K562 (cell line): Measurements from ENCODE around the gene DNAH8. TPM values are rescaled to one million over a fixed set of nuclear protein-coding genes. Genes with fewer than 3 reads are reported as not detected.

ENCODE experiments used
- BACH1 ChIP-seq: fragments of 200-800 bp; sonication (Bioruptor generic); IDR thresholded peaks from 2 replicates; pipeline ENCODE4 v1.6.1; 2016; ENCODE audit warnings: missing genetic modification characterization, missing compliant biosample characterization
- FOXJ3 ChIP-seq: sonication (generic); formaldehyde crosslinking; IDR thresholded peaks from 2 replicates; pipeline ENCODE4 v1.4.0; 2020; ENCODE audit warnings: mild to moderate bottlenecking, missing genetic modification reagents
- POLR2H ChIP-seq: IDR thresholded peaks from 2 replicates; pipeline ENCODE4 v1.6.1; 2016; ENCODE audit warnings: missing genetic modification characterization, low read depth, mild to moderate bottlenecking, control low read depth, missing compliant biosample characterization, moderate library complexity
- RBM14 ChIP-seq: fragments of 200-400 bp; formaldehyde crosslinking; IDR thresholded peaks from 2 replicates; pipeline ENCODE4 v1.6.1; 2018; ENCODE audit warnings: low read depth, mild to moderate bottlenecking, low read length, moderate library complexity, borderline replicate concordance; ENCODE audit not compliant: insufficient read depth
- RFX5 ChIP-seq: IDR thresholded peaks from 2 replicates; pipeline ENCODE4 v1.6.1; 2011; ENCODE audit warnings: low read depth, mild to moderate bottlenecking, improper control_type of control experiment, low read length
- SRSF3 ChIP-seq: fragments of 200-400 bp; formaldehyde crosslinking; IDR thresholded peaks from 2 replicates; pipeline ENCODE4 v1.6.1; 2016; ENCODE audit warnings: mild to moderate bottlenecking, low read length, moderate library complexity; ENCODE audit not compliant: insufficient read depth
- TAF1 ChIP-seq: IDR thresholded peaks from 2 replicates; pipeline ENCODE4 v1.6.1; 2011; ENCODE audit warnings: mild to moderate bottlenecking, low read length, moderate library complexity; ENCODE audit not compliant: insufficient read depth, control insufficient read depth, severe bottlenecking; ENCODE audit errors: extremely low read depth
- TEAD4 ChIP-seq, 2 experiments: sonication (generic) in 1 of 2; formaldehyde crosslinking in 1 of 2; IDR thresholded peaks; 2 replicates each; pipeline versions ENCODE4 v1.6.1 to v1.8.0; 2012 to 2022; ENCODE audit warnings: borderline replicate concordance in 1 of 2, inconsistent platforms in 1 of 2, low read length in 1 of 2, mild to moderate bottlenecking in 1 of 2, missing genetic modification reagents in 1 of 2
- USF1 ChIP-seq: sonication (generic); formaldehyde crosslinking; IDR thresholded peaks from 2 replicates; pipeline ENCODE4 v1.9.0; 2022; ENCODE audit warnings: mild to moderate bottlenecking, missing genetic modification reagents
- ZNF146 ChIP-seq: IDR thresholded peaks from one replicate; pipeline ENCODE4 v1.6.1; 2018; ENCODE audit warnings: missing compliant biosample characterization; ENCODE audit not compliant: unreplicated experiment
- polyA plus RNA-seq, 8 experiments: library from polyadenylated mRNA; depleted of rRNA in 4 of 8; stranded (reverse) in 5 of 8; unstranded in 3 of 8; fragments of >200 nt; fragmentation: Nextera tagmentation in 2 of 8; fragmentation: Illumina TruSeq in 1 of 8; extraction: Ambion mirVana in 2 of 8; extraction: Trizol in 1 of 8; gene quantifications; 2 replicates each; pipeline versions ENCODE4 v1.2.1 to v1.2.3, GENCODE V29; 2011 to 2014; ENCODE audit warnings: inconsistent platforms in 1 of 8, missing spikeins in 1 of 8
- total RNA-seq, 7 experiments: library from RNA; depleted of rRNA in 6 of 7; stranded (reverse); fragments of >200 nt in 6 of 7; fragmentation: Illumina TruSeq in 2 of 7; extraction: Trizol in 2 of 7; gene quantifications; 2 replicates each; pipeline versions ENCODE4 v1.2.1 to v1.2.3, GENCODE V29; 2011 to 2021; ENCODE audit warnings: low replicate concordance in 1 of 7
- TF ChIP-seq, protein P1 (sequence below): sonication (generic); formaldehyde crosslinking; IDR thresholded peaks from 2 replicates; pipeline ENCODE4 v1.5.0; 2020; ENCODE audit warnings: missing genetic modification reagents

Gene DNAH8
- total and polyA plus RNA-seq, 9 of the 15 experiments (the other 6 are each of a cell fraction or from before 2014, with no cell fraction given), result 1.2 to 4.2 (median 2.9) TPM

DNA sequence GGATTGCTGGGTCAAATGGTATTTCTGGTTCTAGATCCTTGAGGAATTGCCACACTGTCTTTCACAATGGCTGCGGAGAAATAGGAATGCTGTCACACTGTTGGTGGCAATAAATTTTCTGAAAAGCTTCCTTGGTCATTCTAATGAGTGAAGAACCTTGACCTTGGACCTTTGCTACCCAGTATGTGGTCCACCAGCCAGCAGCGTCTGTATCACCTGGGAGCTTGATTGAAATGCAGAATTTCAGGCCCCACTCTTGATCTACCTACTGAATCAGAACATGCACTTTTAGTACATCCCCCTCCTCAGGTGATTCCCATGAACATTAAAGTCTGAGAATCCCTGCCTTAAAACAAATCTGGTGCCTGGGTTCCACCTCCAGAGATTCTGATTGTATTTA lies 305.9 kb downstream of the DNAH8 start (continued):
- TF ChIP-seq SRSF3, result no peak
- no peak for TF ChIP-seq BACH1 (tag)
- TF ChIP-seq ZNF146, result no peak
- no peak for TF ChIP-seq TEAD4 (IDR thresholded peaks at IDR 0.05; ENCODE audit: low read length)
- TF ChIP-seq TEAD4 (CRISPR knock-in tag; IDR thresholded peaks at IDR 0.05; ENCODE audit: borderline replicate concordance), result no peak
- TF ChIP-seq FOXJ3, result no peak
- TF ChIP-seq RBM14, result no peak
- TF ChIP-seq, protein P1, sequence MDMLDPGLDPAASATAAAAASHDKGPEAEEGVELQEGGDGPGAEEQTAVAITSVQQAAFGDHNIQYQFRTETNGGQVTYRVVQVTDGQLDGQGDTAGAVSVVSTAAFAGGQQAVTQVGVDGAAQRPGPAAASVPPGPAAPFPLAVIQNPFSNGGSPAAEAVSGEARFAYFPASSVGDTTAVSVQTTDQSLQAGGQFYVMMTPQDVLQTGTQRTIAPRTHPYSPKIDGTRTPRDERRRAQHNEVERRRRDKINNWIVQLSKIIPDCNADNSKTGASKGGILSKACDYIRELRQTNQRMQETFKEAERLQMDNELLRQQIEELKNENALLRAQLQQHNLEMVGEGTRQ (CRISPR knock-in tag), result no peak
- TF ChIP-seq USF1, result no peak
- TF ChIP-seq POLR2H (tag), result no peak
- TF ChIP-seq RFX5, result no peak
- TF ChIP-seq TAF1, result no peak
- TF ChIP-seq, all 486 proteins: peak for 0
